HL-60 (cell line): ENCODE results near the gene MXD1.

Experiments
- POLR2AphosphoS5 ChIP-seq: IDR thresholded peaks from 2 replicates; pipeline ENCODE4 v1.6.1; 2012; ENCODE audit warnings: low read depth
- REST ChIP-seq: IDR thresholded peaks from 2 replicates; pipeline ENCODE4 v1.6.1; 2012; ENCODE audit warnings: low read depth; ENCODE audit not compliant: insufficient replicate concordance
- TF ChIP-seq, protein P1 (sequence below): IDR thresholded peaks from one replicate; pipeline ENCODE4 v1.5.1; 2011; ENCODE audit warnings: low read length, control low read depth, inconsistent platforms; ENCODE audit not compliant: insufficient read depth

- TF ChIP-seq, protein P1, sequence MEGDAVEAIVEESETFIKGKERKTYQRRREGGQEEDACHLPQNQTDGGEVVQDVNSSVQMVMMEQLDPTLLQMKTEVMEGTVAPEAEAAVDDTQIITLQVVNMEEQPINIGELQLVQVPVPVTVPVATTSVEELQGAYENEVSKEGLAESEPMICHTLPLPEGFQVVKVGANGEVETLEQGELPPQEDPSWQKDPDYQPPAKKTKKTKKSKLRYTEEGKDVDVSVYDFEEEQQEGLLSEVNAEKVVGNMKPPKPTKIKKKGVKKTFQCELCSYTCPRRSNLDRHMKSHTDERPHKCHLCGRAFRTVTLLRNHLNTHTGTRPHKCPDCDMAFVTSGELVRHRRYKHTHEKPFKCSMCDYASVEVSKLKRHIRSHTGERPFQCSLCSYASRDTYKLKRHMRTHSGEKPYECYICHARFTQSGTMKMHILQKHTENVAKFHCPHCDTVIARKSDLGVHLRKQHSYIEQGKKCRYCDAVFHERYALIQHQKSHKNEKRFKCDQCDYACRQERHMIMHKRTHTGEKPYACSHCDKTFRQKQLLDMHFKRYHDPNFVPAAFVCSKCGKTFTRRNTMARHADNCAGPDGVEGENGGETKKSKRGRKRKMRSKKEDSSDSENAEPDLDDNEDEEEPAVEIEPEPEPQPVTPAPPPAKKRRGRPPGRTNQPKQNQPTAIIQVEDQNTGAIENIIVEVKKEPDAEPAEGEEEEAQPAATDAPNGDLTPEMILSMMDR, result no peak
- TF ChIP-seq REST (no peak), POLR2AphosphoS5 (no peak)
Measured at GRCh38 chr2:69888451-69888850, 26.5 kb upstream of the MXD1 start.
